Endothelial cell (in vitro differentiated cells): ENCODE measurements around the gene NF1. TPM values are rescaled to one million over a fixed set of nuclear protein-coding genes. Genes with fewer than 3 reads are reported as not detected.

Experiments used
- DNase-seq: peaks from one replicate; pipeline ENCODE4 v3.0.0; 2021; ENCODE audit warnings: low spot score
- H3K27ac Mint-ChIP-seq: one replicate; pipeline ENCODE4 v1.8.0; 2021; ENCODE audit warnings: mixed read lengths, inconsistent platforms; ENCODE audit not compliant: unreplicated experiment
- H3K27me3 Mint-ChIP-seq: one replicate; pipeline ENCODE4 v1.8.0; 2021; ENCODE audit warnings: mild to moderate bottlenecking, moderate library complexity, mixed read lengths, inconsistent platforms; ENCODE audit not compliant: unreplicated experiment
- H3K36me3 Mint-ChIP-seq: one replicate; pipeline ENCODE4 v1.8.0; 2021; ENCODE audit warnings: mild to moderate bottlenecking, low read depth, mixed read lengths, inconsistent platforms; ENCODE audit not compliant: unreplicated experiment
- H3K4me1 Mint-ChIP-seq: one replicate; pipeline ENCODE4 v1.8.0; 2021; ENCODE audit warnings: mild to moderate bottlenecking, mixed read lengths, inconsistent platforms; ENCODE audit not compliant: unreplicated experiment
- H3K4me3 Mint-ChIP-seq: one replicate; pipeline ENCODE4 v1.8.0; 2021; ENCODE audit warnings: mild to moderate bottlenecking, mixed read lengths, inconsistent platforms; ENCODE audit not compliant: unreplicated experiment
- H3K9me3 Mint-ChIP-seq: one replicate; pipeline ENCODE4 v1.8.0; 2021; ENCODE audit warnings: mixed read lengths, inconsistent platforms; ENCODE audit not compliant: unreplicated experiment
- CTCF ChIP-seq: fragments of 200-600 bp; sonication (generic); IDR thresholded peaks from one replicate; pipeline ENCODE4 v1.5.0; 2021; ENCODE audit warnings: antibody characterized with exemption; ENCODE audit not compliant: unreplicated experiment
- total RNA-seq: library from RNA; stranded (reverse); fragmentation: NEBNext Ultra II Directional; extraction: Animal tissue kit (Norgen Biotek cat#: 25700); gene quantifications from one replicate; pipeline ENCODE4 v1.2.1, GENCODE V29; 2021; ENCODE audit not compliant: unreplicated experiment

NF1 gene
- total RNA-seq, 1 donor from 2014 or later = 52.7 TPM

- no peak for TF ChIP-seq CTCF
- Mint-ChIP-seq H3K36me3 (no peaks in the 10 kb centered on the region), H3K4me1 (peaks cover 10% of the 10 kb centered on the region), H3K9me3 (no peaks in the 10 kb centered on the region), H3K27ac (no peak overlapping the region), H3K4me3 (no peak overlapping the region), H3K27me3 (no peaks in the 10 kb centered on the region)
- DNase-seq = no peak
Measured at GRCh38 chr17:31320241-31320640, 225.5 kb downstream of the NF1 start.

GRCh38 chr17:31320791-31321190, 226.0 kb downstream of the NF1 start:
- H3K27ac Mint-ChIP-seq = no peak overlapping the region
- no peak for DNase-seq
- H3K9me3 Mint-ChIP-seq = no peaks in the 10 kb centered on the region

GRCh38 chr17:31321481-31321880, 226.7 kb downstream of the NF1 start, which contains the start of gene EVI2A:
EVI2A (minus strand) TSS chr17:31321622; CDS start chr17:31319013, 2,609 bp downstream.
- Mint-ChIP-seq H3K36me3 (no peaks in the 10 kb centered on the region), H3K27me3 (no peaks in the 10 kb centered on the region), H3K4me1 (peaks cover 10% of the 10 kb centered on the region), H3K4me3 (no peak within 1 kb of the TSS), H3K9me3 (no peaks in the 10 kb centered on the region), H3K27ac (no peak within 1 kb of the TSS)
- no peak for TF ChIP-seq CTCF
- no peak for DNase-seq

More at GRCh38 chr17:31320791-31321190, 226.0 kb downstream of the NF1 start:
- no peak for TF ChIP-seq CTCF
- no peak overlapping the region for H3K4me3 Mint-ChIP-seq
- no peaks in the 10 kb centered on the region for H3K36me3 Mint-ChIP-seq
- peaks cover 10% of the 10 kb centered on the region for H3K4me1 Mint-ChIP-seq
- H3K27me3 Mint-ChIP-seq = no peaks in the 10 kb centered on the region

GRCh38 chr17:31321966-31322365, 227.2 kb downstream of the NF1 start:
- no peaks in the 10 kb centered on the region for H3K9me3 Mint-ChIP-seq
- no peak overlapping the region for H3K27ac Mint-ChIP-seq
- no peak overlapping the region for H3K4me3 Mint-ChIP-seq
- no peak for TF ChIP-seq CTCF
- no peaks in the 10 kb centered on the region for H3K36me3 Mint-ChIP-seq
- no peaks in the 10 kb centered on the region for H3K27me3 Mint-ChIP-seq
- H3K4me1 Mint-ChIP-seq = peaks cover 10% of the 10 kb centered on the region
- DNase-seq = no peak

GRCh38 chr17:31323551-31323950, 228.8 kb downstream of the NF1 start:
- H3K27ac Mint-ChIP-seq = no peak overlapping the region
- peaks cover 2% of the 10 kb centered on the region for H3K27me3 Mint-ChIP-seq
- TF ChIP-seq CTCF = no peak
- no peak for DNase-seq
- peaks cover 4% of the 10 kb centered on the region for H3K4me1 Mint-ChIP-seq
- H3K9me3 Mint-ChIP-seq = no peaks in the 10 kb centered on the region
- H3K4me3 Mint-ChIP-seq = no peak overlapping the region
- H3K36me3 Mint-ChIP-seq = no peaks in the 10 kb centered on the region
